GM06990 (cell line): ENCODE data around the gene DSP.

Source experiments
- DNase-seq: peaks from one replicate; pipeline ENCODE4 v3.0.0-alpha.2; 2011; ENCODE audit not compliant: insufficient read length; ENCODE audit errors: extremely low read depth
- H3K27me3 ChIP-seq: replicated peaks from 2 replicates; pipeline ENCODE4 v1.6.0; 2011; ENCODE audit warnings: low read length; ENCODE audit not compliant: control insufficient read depth, insufficient read depth
- H3K36me3 ChIP-seq: 2 replicates; pipeline ENCODE4 v1.5.1; 2011; ENCODE audit warnings: low read length; ENCODE audit not compliant: control insufficient read depth, insufficient read depth
- H3K4me3 ChIP-seq: replicated peaks from 2 replicates; pipeline ENCODE4 v1.5.1; 2011; ENCODE audit warnings: low read depth, mild to moderate bottlenecking, control low read depth, low read length
- TF ChIP-seq, protein P1 (sequence below): IDR thresholded peaks from 2 replicates; pipeline ENCODE4 v1.5.1; 2011; ENCODE audit warnings: low read length, control low read depth, mild to moderate bottlenecking, inconsistent platforms; ENCODE audit not compliant: insufficient read depth, poor library complexity, severe bottlenecking

Gene DSP

DNA sequence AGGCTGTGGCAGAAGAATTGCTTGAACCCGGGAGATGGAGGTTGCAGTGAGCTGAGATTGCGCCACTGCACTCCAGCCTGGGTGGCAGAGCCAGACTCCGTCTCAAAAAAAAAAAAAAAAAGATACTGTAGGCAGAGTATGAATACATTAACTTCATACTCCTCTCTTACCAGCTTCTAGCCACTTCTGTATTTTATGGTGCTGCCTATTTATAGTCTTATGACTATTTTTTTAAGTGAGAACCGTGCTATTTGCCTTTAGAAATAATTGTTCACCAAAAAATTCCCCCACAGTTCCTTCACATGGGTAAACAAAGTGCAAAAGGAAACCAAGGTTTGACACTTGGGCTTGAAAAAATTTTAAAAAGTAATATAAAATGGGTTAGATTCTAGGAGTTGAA is 47.0 kb downstream of the DSP start:
- Histone ChIP-seq H3K36me3 (no peaks in the 10 kb centered on the region), H3K4me3 (no peak overlapping the region), H3K27me3 (no peaks in the 10 kb centered on the region; the same call in 1 of the 2 replicates)
- no peak for DNase-seq
- TF ChIP-seq, protein P1, sequence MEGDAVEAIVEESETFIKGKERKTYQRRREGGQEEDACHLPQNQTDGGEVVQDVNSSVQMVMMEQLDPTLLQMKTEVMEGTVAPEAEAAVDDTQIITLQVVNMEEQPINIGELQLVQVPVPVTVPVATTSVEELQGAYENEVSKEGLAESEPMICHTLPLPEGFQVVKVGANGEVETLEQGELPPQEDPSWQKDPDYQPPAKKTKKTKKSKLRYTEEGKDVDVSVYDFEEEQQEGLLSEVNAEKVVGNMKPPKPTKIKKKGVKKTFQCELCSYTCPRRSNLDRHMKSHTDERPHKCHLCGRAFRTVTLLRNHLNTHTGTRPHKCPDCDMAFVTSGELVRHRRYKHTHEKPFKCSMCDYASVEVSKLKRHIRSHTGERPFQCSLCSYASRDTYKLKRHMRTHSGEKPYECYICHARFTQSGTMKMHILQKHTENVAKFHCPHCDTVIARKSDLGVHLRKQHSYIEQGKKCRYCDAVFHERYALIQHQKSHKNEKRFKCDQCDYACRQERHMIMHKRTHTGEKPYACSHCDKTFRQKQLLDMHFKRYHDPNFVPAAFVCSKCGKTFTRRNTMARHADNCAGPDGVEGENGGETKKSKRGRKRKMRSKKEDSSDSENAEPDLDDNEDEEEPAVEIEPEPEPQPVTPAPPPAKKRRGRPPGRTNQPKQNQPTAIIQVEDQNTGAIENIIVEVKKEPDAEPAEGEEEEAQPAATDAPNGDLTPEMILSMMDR, result no peak

DNA sequence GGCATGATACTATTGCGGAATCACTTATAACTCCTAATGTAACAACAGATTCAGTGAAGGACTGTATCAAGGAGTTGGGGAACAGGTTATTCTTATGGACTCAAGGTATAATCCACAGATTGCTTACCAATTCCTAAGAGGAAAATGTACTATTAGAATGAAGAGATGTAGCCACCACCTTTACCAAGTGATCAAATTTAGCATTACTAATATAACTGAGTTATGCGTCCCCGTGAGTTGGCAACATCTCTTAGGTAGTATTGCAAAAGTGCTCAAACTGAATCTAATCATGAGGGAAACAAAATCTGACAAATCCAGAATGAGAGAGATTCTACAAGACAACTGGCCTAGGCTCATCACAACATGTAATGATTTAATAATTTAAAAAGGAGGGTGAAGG is 47.8 kb downstream of the DSP start:
- no peak overlapping the region for H3K4me3 ChIP-seq
- TF ChIP-seq, protein P1, result no peak
- no peak for DNase-seq
- H3K36me3 ChIP-seq, result no peaks in the 10 kb centered on the region
- H3K27me3 ChIP-seq, result no peaks in the 10 kb centered on the region; the same call in 1 of the 2 replicates

DNA sequence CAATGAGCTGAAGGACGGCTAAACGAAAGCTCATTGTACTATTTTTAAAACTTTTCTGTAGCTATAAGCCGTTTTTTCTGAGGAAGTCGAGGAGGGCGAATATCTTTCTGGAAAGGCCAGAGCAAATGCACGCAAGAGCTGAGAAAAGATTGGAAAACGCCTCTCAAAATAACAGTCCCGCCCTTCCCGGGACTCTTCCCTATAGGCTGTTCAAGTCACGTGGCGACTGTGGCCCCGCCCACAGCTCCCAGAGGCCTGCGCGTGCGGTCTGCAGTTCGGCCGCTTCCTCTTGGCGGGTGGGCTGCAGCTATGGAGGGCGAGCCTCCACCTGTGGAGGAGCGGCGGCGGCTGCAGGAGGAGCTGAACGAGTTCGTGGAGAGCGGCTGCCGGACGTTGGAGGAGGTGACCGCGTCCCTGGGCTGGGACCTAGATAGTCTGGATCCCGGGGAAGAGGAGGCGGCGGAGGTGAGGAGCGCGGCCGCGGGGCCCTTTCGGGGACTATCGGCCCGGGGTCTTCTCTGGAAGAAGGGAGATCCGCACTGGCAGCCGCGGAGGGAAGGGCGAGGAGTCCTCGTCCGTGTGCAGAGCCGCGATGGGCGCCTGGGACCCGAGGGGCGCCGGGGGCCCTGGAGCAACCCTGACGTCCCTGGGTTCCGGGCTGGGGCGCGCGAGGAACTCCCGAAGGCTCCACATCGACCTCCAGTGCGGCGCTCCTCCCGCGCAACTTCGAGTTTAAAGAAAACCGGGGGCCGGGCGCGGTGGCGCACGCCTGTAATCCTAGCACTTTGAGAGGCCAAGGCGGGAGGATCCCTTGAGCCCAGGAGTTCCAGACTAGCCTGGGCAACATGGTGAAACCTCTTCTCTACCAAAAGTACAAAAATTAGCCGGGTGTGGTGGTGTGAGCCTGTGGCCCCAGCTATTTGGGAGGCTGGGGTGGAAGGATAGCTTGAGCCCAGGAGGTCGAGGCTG is 48.8 kb downstream of the DSP start, which contains the start of gene SNRNP48:
Gene SNRNP48 (plus strand): TSS at position 250 of the 969 bp plus-strand sequence. CDS start 60 bp downstream, at position 310.
- peak; percentile 90 for DNase-seq
- H3K4me3 ChIP-seq, result peak within 1 kb of the TSS; percentile 78
- TF ChIP-seq, protein P1, result no peak
- no peaks in the 10 kb centered on the region; the same call in 1 of the 2 replicates for H3K36me3 ChIP-seq
- no peaks in the 10 kb centered on the region for H3K27me3 ChIP-seq

DNA sequence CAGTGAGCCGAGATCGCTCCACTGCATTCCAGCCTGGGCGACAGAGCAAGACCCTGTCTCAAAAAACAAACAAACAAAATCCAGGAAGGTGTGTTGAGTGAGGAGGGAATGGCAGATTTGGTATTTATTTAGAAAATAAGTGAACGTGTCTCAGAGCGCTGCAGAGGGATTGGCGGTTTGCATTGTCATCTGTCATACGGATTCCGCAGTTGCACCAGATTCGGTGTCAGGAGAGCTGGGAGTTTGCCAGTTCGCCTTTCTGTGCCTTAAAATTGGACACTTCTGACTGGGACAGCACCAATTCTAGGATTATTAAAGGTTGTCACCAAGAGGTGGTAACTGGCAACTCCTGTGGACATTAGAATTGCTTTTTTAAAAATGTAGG is 49.4 kb downstream of the DSP start:
- H3K27me3 ChIP-seq, result no peaks in the 10 kb centered on the region

DNA sequence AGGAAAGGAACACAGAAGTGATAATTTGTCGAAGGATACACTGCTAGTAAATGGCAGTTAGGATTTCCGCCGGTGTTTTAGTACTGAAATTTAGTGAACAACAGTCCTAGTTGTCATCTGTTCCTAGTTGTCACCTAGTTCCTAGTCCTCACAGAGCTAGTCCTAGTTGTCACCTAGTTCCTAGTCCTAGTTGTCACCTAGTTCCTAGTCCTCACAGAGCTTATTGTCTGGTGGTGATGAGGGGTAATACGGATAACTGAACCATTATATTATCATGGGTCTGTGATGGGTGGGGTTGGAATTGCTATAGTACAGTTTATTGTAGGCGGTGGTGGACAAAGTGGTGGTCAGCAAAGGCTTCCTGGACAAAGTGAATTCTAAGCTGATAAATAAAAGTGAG is 50.3 kb downstream of the DSP start:
- no peak for DNase-seq
- no peaks in the 10 kb centered on the region for H3K27me3 ChIP-seq
- no peak overlapping the region for H3K4me3 ChIP-seq
- H3K36me3 ChIP-seq, result no peaks in the 10 kb centered on the region; the same call in 1 of the 2 replicates
- TF ChIP-seq, protein P1, result no peak

More for the DNA sequence above, 49.4 kb downstream of the DSP start:
- DNase-seq, result no peak
- no peaks in the 10 kb centered on the region; the same call in 1 of the 2 replicates for H3K36me3 ChIP-seq
- peak overlapping the region; percentile 78 for H3K4me3 ChIP-seq
- TF ChIP-seq, protein P1, result no peak
